HG02852 (cell line): ENCODE measurements around the gene GFOD1.
A peak's percentile ranks its signal among the peaks of the same experiment; 100 is the strongest.

Source experiments
- ATAC-seq: cut with Tn5 transposase; IDR thresholded peaks from one replicate; pipeline ENCODE4 v1.9.1; 2021; ENCODE audit warnings: mild to moderate bottlenecking, moderate library complexity; ENCODE audit not compliant: unreplicated experiment

Gene GFOD1, protein sequence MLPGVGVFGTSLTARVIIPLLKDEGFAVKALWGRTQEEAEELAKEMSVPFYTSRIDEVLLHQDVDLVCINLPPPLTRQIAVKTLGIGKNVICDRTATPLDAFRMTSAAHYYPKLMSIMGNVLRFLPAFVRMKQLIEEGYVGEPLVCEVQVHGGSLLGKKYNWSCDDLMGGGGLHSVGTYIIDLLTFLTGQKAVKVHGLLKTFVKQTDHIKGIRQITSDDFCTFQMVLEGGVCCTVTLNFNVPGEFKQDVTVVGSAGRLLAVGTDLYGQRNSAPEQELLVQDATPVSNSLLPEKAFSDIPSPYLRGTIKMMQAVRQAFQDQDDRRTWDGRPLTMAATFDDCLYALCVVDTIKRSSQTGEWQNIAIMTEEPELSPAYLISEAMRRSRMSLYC

DNA sequence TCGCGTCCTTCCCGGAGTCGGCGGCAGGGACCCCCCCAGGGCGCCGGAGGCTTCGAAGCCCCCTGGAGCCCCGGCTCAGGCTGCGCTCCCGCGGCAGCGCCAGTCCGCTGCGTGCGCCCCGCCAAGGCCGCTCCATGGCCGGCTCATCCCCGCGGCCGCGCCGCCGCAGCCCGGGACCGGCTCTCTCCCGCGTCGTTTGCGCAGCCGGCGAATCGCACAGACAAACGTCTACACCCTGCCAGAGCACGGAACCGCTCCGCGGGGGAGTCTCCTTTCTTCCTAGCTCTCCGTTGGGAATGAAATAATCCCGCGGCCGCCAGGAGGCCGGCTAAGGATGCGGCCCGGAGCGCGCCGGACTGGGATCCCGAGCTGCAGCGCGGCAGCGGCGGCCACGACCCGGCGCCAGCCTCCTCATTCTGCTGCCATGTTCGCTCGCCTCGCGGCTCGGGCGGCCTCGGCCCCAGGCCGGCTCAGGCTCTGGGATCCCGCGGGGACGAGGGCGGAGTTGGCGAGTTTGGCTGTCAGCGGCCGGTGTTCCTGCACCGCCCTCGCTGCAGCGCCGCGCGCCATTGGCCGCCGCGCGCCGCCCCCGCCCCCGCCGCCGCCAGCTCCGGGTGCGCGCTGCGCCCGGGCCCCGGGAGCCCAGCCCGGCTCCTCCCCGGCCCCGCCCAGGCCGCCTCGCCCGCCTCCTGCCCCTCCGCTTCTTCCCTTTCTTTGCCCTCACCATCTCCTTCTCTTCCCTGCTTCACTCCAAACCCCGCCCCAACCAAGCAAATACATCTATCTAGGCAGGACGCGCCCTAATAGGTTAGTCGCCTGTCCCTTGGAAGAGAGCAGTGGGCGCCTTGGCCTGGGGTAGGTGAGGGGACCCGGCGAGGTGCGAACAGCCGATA is at the start of gene GFOD1:
GFOD1 (minus strand) TSS at position 479 of the 893 bp plus-strand sequence. CDS start 710 bp downstream, outside the sequence.
- peak; percentile 81 for ATAC-seq

DNA sequence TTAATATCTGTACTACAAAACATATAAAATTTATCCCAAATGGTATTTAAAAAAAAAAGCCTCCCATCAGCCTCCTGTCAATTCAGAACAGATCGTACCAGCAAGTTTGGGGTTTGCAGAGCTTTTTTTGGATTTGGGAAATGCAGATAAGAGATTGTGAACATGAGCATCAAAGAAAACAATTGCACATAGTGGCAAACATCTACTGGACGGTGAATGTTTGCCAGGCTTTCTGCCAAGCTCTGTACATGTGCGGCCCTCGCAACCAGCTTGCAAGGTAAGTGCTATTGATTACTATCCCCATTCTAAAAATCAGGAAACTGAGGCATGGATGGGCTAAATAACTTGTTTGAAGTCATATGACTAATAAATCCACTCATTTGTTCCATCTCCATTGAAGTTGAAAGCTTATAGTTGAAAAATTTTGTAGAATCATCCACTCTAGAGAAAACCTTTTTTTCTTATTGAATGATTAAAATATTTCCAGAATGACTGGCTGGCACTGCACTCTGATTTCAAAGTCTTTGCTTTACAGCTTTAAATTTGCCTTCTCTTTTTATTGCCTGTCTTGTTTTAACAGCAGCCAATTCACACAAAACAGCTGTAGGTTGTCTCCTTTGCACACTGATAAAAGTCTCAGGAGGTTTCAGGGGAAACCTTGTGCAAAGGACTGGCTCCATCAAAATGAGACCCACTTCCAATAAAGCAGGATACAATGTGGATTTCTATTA is 49.6 kb upstream of the GFOD1 start:
- no peak for ATAC-seq

GRCh38 chr6:13535306-13535705 is 47.9 kb upstream of the GFOD1 start:
- ATAC-seq: no peak

GRCh38 chr6:13534536-13534935 is 47.1 kb upstream of the GFOD1 start:
- no peak for ATAC-seq

DNA sequence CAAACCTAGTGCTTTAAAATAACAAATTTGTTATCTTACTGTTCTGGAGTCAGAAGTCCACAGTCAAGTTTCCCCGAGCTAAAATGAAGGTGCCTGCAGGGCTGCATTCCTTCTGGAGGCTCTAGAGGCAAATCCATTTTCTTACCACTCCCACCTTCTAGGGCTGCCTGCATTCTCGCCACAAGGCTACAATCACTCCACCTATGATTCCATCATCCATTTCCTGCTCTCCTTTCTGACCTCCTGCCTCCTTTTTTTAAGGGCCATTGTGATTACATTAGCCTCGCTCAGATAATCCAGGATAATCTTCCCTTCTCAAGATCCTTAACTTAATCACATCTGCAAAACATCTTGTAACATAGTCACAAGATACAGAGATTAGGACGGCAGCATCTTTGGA is 44.6 kb upstream of the GFOD1 start:
- no peak for ATAC-seq

GRCh38 chr6:13528777-13529343 is 41.5 kb upstream of the GFOD1 start:
- ATAC-seq: no peak

DNA sequence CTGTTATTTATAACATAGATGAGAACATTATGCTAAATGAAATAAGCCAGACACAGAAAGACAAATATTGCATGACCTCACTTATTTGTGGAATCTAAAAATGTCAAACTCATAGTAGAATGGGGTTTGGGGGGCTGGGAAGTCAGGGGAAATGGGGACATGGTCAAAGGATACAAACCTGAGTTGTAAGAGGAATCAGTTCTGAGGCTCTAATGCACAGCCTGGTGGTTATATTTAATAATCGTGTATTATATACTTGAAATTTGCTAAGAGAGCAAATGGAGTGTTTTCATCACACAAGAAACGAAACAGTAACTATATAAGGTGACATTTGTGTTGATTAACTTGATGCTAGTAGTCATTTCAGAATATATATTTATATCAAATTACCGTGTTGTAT is 40.8 kb upstream of the GFOD1 start:
- ATAC-seq: no peak

- no peak for ATAC-seq
Observed at GRCh38 chr6:13527671-13528056, 40.3 kb upstream of the GFOD1 start.

GRCh38 chr6:13526727-13527670 is 39.6 kb upstream of the GFOD1 start:
- peak; percentile 75 for ATAC-seq

- no peak for ATAC-seq
Observed at GRCh38 chr6:13526357-13526726, 38.9 kb upstream of the GFOD1 start.

DNA sequence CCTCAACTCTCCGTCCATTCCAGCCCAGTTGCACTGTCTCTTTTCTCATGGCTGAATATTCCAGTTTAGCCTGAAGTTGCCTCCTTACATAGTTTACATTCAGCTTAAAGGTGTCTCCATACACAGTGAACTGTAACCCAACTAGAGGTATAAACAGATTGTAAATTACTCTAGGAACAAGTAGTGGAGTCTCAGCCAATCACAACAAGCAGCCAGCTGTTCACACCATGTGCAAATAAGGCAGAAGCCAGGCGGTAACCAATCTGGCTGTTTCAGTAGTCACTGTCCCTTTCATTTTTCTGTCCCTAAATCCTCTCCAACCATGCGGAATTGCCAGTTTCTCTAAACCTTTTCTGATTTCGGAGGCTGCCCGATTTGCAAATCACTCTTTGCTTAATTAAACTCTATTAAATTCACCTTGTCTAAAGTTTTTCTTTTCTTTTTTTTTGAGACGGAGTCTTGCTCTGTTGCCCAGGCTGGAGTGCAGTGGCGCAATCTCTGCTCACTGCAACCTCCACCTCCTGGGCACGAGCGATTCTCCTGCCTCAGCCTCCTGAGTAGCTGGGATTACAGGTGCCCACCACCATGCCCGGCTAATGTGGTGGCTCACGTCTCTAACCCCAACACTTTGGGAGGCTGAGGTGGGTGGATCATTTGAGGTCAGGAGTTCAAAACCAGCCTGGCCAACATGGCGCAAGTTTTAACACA is 37.6 kb upstream of the GFOD1 start:
- no peak for ATAC-seq

DNA sequence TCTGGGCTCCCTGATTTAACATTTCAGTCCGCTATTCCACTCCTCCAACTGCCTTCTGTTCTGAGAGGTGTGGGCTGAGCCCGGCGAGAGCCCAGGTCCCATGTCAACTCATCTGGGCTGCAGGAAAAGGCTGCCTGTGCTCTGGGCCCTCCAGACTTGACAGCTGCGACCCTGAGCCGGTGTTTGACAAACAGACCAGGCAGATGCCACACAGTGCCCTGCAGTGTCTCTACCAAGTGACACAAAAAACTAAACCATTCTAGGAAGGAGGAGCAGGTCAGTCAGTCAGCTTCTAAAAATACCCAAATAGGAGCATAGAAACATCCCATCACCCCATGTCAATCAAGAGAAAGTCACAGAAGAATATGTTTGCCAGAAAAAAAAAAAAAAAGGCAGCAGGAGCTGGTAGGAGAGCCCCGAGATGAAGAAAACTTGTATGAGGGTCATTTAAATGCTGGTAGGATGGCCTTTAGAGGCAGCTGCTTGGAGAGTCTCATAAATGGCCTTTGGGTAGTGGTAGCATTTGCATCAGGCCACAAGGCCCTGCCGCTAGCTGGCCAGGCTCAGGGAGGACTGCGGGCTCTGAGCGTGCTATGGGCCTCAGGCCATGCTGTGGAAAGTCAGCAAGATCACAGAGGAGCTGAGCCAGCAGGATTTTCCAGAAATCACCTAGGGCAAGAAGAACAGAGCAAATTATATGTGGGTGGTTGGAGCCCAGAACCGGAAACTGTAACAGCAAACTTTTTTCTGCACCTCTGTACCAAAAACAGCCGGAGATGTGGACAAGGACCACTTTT is 36.6 kb upstream of the GFOD1 start:
- ATAC-seq: no peak

DNA sequence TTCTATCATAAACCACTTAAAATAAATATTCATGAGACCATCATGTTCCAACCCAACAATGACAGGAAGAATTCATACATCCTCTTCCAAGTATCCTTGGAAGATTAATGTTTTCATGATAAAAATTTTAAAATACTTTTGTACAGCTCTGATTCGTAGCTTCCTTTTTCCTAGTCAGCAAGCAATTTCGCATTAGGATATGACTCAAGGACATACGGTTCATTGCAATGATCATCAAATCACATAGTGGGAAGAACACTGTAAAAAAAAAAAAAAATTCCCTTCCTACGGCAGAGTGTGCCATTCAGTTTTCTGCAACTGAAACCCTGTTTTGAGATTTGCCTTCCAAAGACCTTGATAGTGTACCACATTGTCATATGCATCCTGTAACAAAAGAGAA is 35.3 kb upstream of the GFOD1 start:
- no peak for ATAC-seq

GRCh38 chr6:13519839-13520238 is 32.4 kb upstream of the GFOD1 start:
- no peak for ATAC-seq

DNA sequence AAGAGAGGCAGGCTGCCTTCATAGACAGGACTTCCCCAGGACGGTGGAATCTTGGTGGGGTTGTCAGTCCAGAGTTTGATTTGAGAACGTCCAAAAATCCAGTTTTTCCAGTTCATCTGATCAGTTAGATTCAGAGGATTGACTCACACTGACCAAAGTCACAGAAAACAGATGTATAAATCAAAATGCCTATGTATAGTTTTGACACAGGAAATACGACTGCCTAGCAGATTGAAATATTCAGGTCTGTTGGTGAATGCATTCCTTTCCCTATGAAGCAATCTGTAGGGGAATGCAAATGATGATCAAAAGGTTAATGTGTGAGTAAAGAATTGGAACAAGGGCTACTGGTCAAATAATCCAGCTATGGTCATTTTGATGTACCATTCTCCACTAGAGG is 29.7 kb upstream of the GFOD1 start:
- ATAC-seq: no peak

DNA sequence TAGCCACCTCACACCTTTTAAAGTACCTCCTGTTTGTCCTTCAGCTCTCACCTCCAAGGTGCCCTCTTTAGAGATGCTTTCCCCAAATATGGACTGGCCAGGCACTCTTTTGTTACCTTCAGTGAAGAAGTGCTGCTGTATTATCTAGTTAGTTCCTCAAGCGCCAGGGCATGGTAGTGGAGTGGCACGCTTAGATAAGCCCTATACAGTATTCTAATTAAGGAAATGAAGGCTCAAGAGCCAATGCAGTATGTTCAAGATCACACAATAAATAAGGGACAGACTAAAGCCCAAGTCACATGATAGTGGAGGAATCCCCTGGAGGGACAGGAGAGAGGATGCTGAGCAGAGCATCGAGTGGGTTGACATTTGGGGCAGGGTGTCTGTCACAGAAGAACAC is 28.5 kb upstream of the GFOD1 start:
- ATAC-seq: no peak

GRCh38 chr6:13513626-13514502 is 26.5 kb upstream of the GFOD1 start:
- no peak for ATAC-seq

DNA sequence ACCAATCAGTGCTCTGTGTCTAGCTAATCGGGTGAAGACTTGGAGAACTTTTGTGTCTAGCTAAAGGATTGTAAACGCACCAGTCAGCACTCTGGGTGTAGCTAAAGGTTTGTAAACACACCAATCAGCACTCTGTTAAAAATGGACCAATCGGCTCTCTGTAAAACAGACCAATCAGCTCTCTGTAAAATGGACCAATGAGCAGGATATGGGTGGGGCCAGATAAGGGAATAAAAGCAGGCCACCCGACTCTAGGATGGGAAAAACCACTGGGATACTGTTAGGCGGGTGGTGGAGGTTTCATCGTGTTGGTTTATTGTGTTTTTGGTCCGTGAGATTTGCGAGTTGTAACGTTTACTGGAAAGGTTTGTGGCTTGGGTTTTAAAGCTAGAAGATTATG is 25.5 kb upstream of the GFOD1 start:
- ATAC-seq: no peak
